H9 (cell line): ENCODE measurements around the gene RBM33. TPM values are rescaled to one million over a fixed set of nuclear protein-coding genes. Genes with fewer than 3 reads are reported as not detected.

ENCODE experiments used
- DNase-seq: peaks from one replicate; pipeline ENCODE4 v3.0.0-alpha.2; 2017
- H2AFZ ChIP-seq: one replicate; pipeline ENCODE4 v1.6.1; 2013; ENCODE audit warnings: mild to moderate bottlenecking, low read length, control low read depth, moderate library complexity
- H2AK5ac ChIP-seq: 2 replicates; pipeline ENCODE4 v1.6.1; 2013; ENCODE audit warnings: low read length, control low read depth, mixed read lengths; ENCODE audit not compliant: insufficient read length
- H2BK120ac ChIP-seq: one replicate; pipeline ENCODE4 v1.6.1; 2013; ENCODE audit warnings: low read depth, mild to moderate bottlenecking, low read length, control low read depth, inconsistent platforms; ENCODE audit not compliant: poor library complexity, severe bottlenecking
- H2BK12ac ChIP-seq: 2 replicates; pipeline ENCODE4 v1.6.1; 2013; ENCODE audit warnings: low read length, control low read depth, mixed read lengths, low read depth; ENCODE audit not compliant: insufficient read length
- H2BK15ac ChIP-seq: 2 replicates; pipeline ENCODE4 v1.6.1; 2013; ENCODE audit warnings: low read depth, low read length, control low read depth
- H2BK20ac ChIP-seq: one replicate; pipeline ENCODE4 v1.6.1; 2013; ENCODE audit warnings: low read depth, mild to moderate bottlenecking, low read length, control low read depth, inconsistent platforms; ENCODE audit not compliant: poor library complexity, severe bottlenecking
- H2BK5ac ChIP-seq: 2 replicates; pipeline ENCODE4 v1.6.1; 2013; ENCODE audit warnings: low read length, control low read depth, mixed read lengths; ENCODE audit not compliant: insufficient read length
- H3K14ac ChIP-seq: 2 replicates; pipeline ENCODE4 v1.6.1; 2013; ENCODE audit warnings: low read length, control low read depth; ENCODE audit not compliant: insufficient read depth
- H3K18ac ChIP-seq: 2 replicates; pipeline ENCODE4 v1.6.1; 2013; ENCODE audit warnings: low read depth, mild to moderate bottlenecking, mixed read lengths, low read length, control low read depth; ENCODE audit not compliant: insufficient read length
- H3K23ac ChIP-seq: 2 replicates; pipeline ENCODE4 v1.6.1; 2013; ENCODE audit warnings: low read length, control low read depth, mixed read lengths, low read depth; ENCODE audit not compliant: insufficient read length
- H3K23me2 ChIP-seq: 2 replicates; pipeline ENCODE4 v1.6.1; 2013; ENCODE audit warnings: low read depth, mild to moderate bottlenecking, mixed read lengths, low read length, control low read depth; ENCODE audit not compliant: insufficient read length, poor library complexity, severe bottlenecking
- H3K27ac ChIP-seq: 2 replicates; pipeline ENCODE4 v1.5.1; 2013; ENCODE audit warnings: low read length, control low read depth, mixed read lengths, low read depth; ENCODE audit not compliant: insufficient read length
- H3K27me3 ChIP-seq: 2 replicates; pipeline ENCODE4 v1.6.1; 2013; ENCODE audit warnings: low read length, control low read depth, inconsistent platforms; ENCODE audit not compliant: insufficient read depth
- H3K4ac ChIP-seq: 2 replicates; pipeline ENCODE4 v1.6.1; 2013; ENCODE audit warnings: low read depth, mild to moderate bottlenecking, control low read depth, inconsistent platforms, low read length, moderate library complexity
- H3K4me1 ChIP-seq: 2 replicates; pipeline ENCODE4 v1.6.1; 2013; ENCODE audit warnings: low read length, control low read depth, inconsistent platforms; ENCODE audit not compliant: insufficient read depth
- H3K4me2 ChIP-seq: 2 replicates; pipeline ENCODE4 v1.6.1; 2013; ENCODE audit warnings: low read length, control low read depth, mixed read lengths; ENCODE audit not compliant: insufficient read length, insufficient read depth
- H3K56ac ChIP-seq: 2 replicates; pipeline ENCODE4 v1.6.1; 2013; ENCODE audit warnings: low read depth, mild to moderate bottlenecking, mixed read lengths, low read length, control low read depth; ENCODE audit not compliant: insufficient read length
- H3K79me1 ChIP-seq: 2 replicates; pipeline ENCODE4 v1.6.1; 2013; ENCODE audit warnings: low read depth, mild to moderate bottlenecking, moderate library complexity, low read length, control low read depth, inconsistent platforms; ENCODE audit not compliant: insufficient read depth, poor library complexity, severe bottlenecking
- H3K79me2 ChIP-seq: 2 replicates; pipeline ENCODE4 v1.6.1; 2013; ENCODE audit warnings: low read length, control low read depth, inconsistent platforms; ENCODE audit not compliant: insufficient read depth
- H3K9ac ChIP-seq: 2 replicates; pipeline ENCODE4 v1.6.1; 2013; ENCODE audit warnings: low read length, control low read depth, mixed read lengths; ENCODE audit not compliant: insufficient read length; ENCODE audit errors: extremely low read depth
- H3K9me3 ChIP-seq: one replicate; pipeline ENCODE4 v1.6.1; 2013; ENCODE audit warnings: low read depth, low read length, inconsistent platforms; ENCODE audit not compliant: control insufficient read depth
- H3T11ph ChIP-seq: one replicate; pipeline ENCODE4 v1.6.1; 2013; ENCODE audit warnings: mild to moderate bottlenecking, low read length, control low read depth, inconsistent platforms
- H4K20me1 ChIP-seq: one replicate; pipeline ENCODE4 v1.6.1; 2013; ENCODE audit not compliant: control insufficient read depth, insufficient read length, insufficient read depth
- H4K5ac ChIP-seq: 2 replicates; pipeline ENCODE4 v1.6.1; 2013; ENCODE audit warnings: low read depth, mild to moderate bottlenecking, mixed read lengths, low read length, control low read depth; ENCODE audit not compliant: insufficient read length
- H4K8ac ChIP-seq: replicated peaks from 2 replicates; pipeline ENCODE4 v1.6.1; 2013; ENCODE audit warnings: low read length, control low read depth, mixed read lengths, low read depth; ENCODE audit not compliant: insufficient read length
- H4K91ac ChIP-seq: 2 replicates; pipeline ENCODE4 v1.6.1; 2013; ENCODE audit warnings: low read depth, mild to moderate bottlenecking, moderate library complexity, mixed read lengths, low read length, control low read depth; ENCODE audit not compliant: insufficient read length
- H3K27ac Mint-ChIP-seq, 3 experiments: 2 replicates in 2 of 3; 3 replicates in 1 of 3; pipeline ENCODE4 v1.8.0; 2020 to 2021; ENCODE audit warnings: mixed read lengths in 3 of 3, mild to moderate bottlenecking in 1 of 3, moderate library complexity in 1 of 3
- H3K27me3 Mint-ChIP-seq: 2 replicates; pipeline ENCODE4 v1.8.0; 2021; ENCODE audit warnings: low read depth, mild to moderate bottlenecking, moderate library complexity, mixed read lengths
- H3K36me3 Mint-ChIP-seq, 3 experiments: 2 replicates in 2 of 3; 3 replicates in 1 of 3; pipeline ENCODE4 v1.8.0; 2020 to 2021; ENCODE audit warnings: low read depth in 3 of 3, mixed read lengths in 3 of 3; ENCODE audit not compliant: insufficient read depth in 1 of 3
- H3K4me1 Mint-ChIP-seq, 2 experiments: 2 replicates each; pipeline ENCODE4 v1.8.0; 2020; ENCODE audit warnings: mixed read lengths in 2 of 2
- H3K4me3 Mint-ChIP-seq, 2 experiments: 2 replicates in 1 of 2; 3 replicates in 1 of 2; pipeline ENCODE4 v1.8.0; 2020 to 2021; ENCODE audit warnings: mild to moderate bottlenecking in 2 of 2, mixed read lengths in 2 of 2, moderate library complexity in 1 of 2
- H3K9me3 Mint-ChIP-seq, 2 experiments: 2 replicates in 1 of 2; 3 replicates in 1 of 2; pipeline ENCODE4 v1.8.0; 2020; ENCODE audit warnings: mild to moderate bottlenecking in 2 of 2, mixed read lengths in 2 of 2, moderate library complexity in 1 of 2
- WGBS: extraction: QIAGEN DNeasy Blood & Tissue Kit; methylation state at CpG from one replicate; pipeline ENCODE4 v1.1.7; 2013; ENCODE audit warnings: missing lambda C conversion rate, low lambda C conversion rate, mixed read lengths; ENCODE audit not compliant: insufficient read length; ENCODE audit errors: extremely low coverage; 5-methylcytosine and 5-hydroxymethylcytosine counted together
- total RNA-seq: library from RNA; stranded (reverse); gene quantifications from 2 replicates; pipeline ENCODE4 v1.2.1, GENCODE V29; 2021
- TF ChIP-seq, protein P1 (sequence below): fragments of 200-600 bp; sonication (generic); conservative IDR thresholded peaks from 3 replicates; pipeline ENCODE4 v1.8.0; 2021; ENCODE audit warnings: antibody characterized with exemption, mild to moderate bottlenecking

Gene RBM33
- total RNA-seq, 1 experiment from 2014 or later: 71.3 TPM

GRCh38 chr7:155804431-155804831 is 160.0 kb downstream of the RBM33 start:
- Histone ChIP-seq H3K4me2 (peak overlapping the region; percentile 18), H2BK5ac (no peak overlapping the region), H4K8ac (no peak overlapping the region), H2AK5ac (no peak overlapping the region), H3T11ph (no peak overlapping the region), H3K79me2 (no peaks in the 10 kb centered on the region), H3K79me1 (no peaks in the 10 kb centered on the region), H2BK15ac (no peak overlapping the region), H3K56ac (no peak overlapping the region), H3K18ac (no peak overlapping the region), H3K27me3 (peaks cover 74% of the 10 kb centered on the region), H3K9me3 (no peaks in the 10 kb centered on the region), H2BK12ac (no peak overlapping the region), H4K20me1 (no peaks in the 10 kb centered on the region), H3K9ac (no peak overlapping the region), H2AFZ (no peak overlapping the region), H3K23me2 (peaks cover 12% of the 10 kb centered on the region), H2BK120ac (no peak overlapping the region), H3K4me1 (no peaks in the 10 kb centered on the region; the same call in 1 of the 2 replicates), H3K4ac (no peak overlapping the region), H4K5ac (no peak overlapping the region), H3K14ac (no peak overlapping the region), H3K23ac (no peak overlapping the region), H2BK20ac (no peak overlapping the region), H4K91ac (no peak overlapping the region), H3K27ac (no peak overlapping the region)
- DNase-seq: peak; percentile 62
- peaks cover 2 to 8% of the 10 kb centered on the region in 2 experiments; a peak in 2 of 5 replicates for H3K9me3 Mint-ChIP-seq
- H3K4me1 Mint-ChIP-seq: peaks cover 25 to 38% of the 10 kb centered on the region in 2 experiments
- peaks cover 0 to 3% (median 0%) of the 10 kb centered on the region in 3 experiments; a peak in 3 of 7 replicates for H3K36me3 Mint-ChIP-seq
- H3K4me3 Mint-ChIP-seq: peak overlapping the region; percentile 41 to 75
- H3K27me3 Mint-ChIP-seq: peaks cover 91% of the 10 kb centered on the region
- TF ChIP-seq, protein P1, sequence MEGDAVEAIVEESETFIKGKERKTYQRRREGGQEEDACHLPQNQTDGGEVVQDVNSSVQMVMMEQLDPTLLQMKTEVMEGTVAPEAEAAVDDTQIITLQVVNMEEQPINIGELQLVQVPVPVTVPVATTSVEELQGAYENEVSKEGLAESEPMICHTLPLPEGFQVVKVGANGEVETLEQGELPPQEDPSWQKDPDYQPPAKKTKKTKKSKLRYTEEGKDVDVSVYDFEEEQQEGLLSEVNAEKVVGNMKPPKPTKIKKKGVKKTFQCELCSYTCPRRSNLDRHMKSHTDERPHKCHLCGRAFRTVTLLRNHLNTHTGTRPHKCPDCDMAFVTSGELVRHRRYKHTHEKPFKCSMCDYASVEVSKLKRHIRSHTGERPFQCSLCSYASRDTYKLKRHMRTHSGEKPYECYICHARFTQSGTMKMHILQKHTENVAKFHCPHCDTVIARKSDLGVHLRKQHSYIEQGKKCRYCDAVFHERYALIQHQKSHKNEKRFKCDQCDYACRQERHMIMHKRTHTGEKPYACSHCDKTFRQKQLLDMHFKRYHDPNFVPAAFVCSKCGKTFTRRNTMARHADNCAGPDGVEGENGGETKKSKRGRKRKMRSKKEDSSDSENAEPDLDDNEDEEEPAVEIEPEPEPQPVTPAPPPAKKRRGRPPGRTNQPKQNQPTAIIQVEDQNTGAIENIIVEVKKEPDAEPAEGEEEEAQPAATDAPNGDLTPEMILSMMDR: no peak
- H3K27ac Mint-ChIP-seq: no peak overlapping the region
- no CpG with 5 or more reads among the region's 17 CpGs for WGBS
